Neuronal stem cell (in vitro differentiated cells): ENCODE data around the gene SLC25A6.

Experiments used
- DNase-seq: peaks from one replicate; pipeline ENCODE4 v3.0.0-alpha.2; 2013; ENCODE audit warnings: low spot score
- H2AFZ ChIP-seq: one replicate; pipeline ENCODE4 v1.6.1; 2013; ENCODE audit warnings: mild to moderate bottlenecking, low read length, inconsistent platforms
- H2AK5ac ChIP-seq: 2 replicates; pipeline ENCODE4 v1.6.1; 2013; ENCODE audit warnings: low read depth, mild to moderate bottlenecking, inconsistent platforms, low read length, moderate library complexity, mixed read lengths
- H2BK120ac ChIP-seq: 2 replicates; pipeline ENCODE4 v1.6.1; 2013; ENCODE audit warnings: low read depth, mild to moderate bottlenecking, inconsistent platforms, low read length, moderate library complexity, mixed read lengths
- H2BK12ac ChIP-seq: one replicate; pipeline ENCODE4 v1.6.1; 2013; ENCODE audit warnings: low read length, inconsistent platforms
- H2BK15ac ChIP-seq: 2 replicates; pipeline ENCODE4 v1.6.1; 2013; ENCODE audit warnings: mild to moderate bottlenecking, low read length, inconsistent platforms, mixed read lengths
- H2BK5ac ChIP-seq: one replicate; pipeline ENCODE4 v1.6.1; 2013; ENCODE audit warnings: inconsistent platforms, mild to moderate bottlenecking, low read length, moderate library complexity
- H3K14ac ChIP-seq: one replicate; pipeline ENCODE4 v1.6.1; 2013; ENCODE audit warnings: low read length, inconsistent platforms
- H3K18ac ChIP-seq: 2 replicates; pipeline ENCODE4 v1.6.1; 2013; ENCODE audit warnings: low read length, inconsistent platforms
- H3K23ac ChIP-seq: 2 replicates; pipeline ENCODE4 v1.6.1; 2013; ENCODE audit warnings: low read depth, mild to moderate bottlenecking, mixed read lengths, low read length, inconsistent platforms; ENCODE audit not compliant: poor library complexity
- H3K27ac ChIP-seq: replicated peaks from 3 replicates; pipeline ENCODE4 v1.5.1; 2013; ENCODE audit warnings: low read length, inconsistent platforms
- H3K27me3 ChIP-seq, 3 experiments: 2 replicates each; pipeline ENCODE4 v1.6.1; 2013; ENCODE audit warnings: low read length in 3 of 3, mild to moderate bottlenecking in 2 of 3, inconsistent platforms in 1 of 3, low read depth in 1 of 3, mixed read lengths in 1 of 3, moderate library complexity in 1 of 3; ENCODE audit not compliant: control insufficient read depth in 3 of 3, insufficient read depth in 3 of 3
- H3K36me3 ChIP-seq, 2 donors: replicated peaks in 1 of 2; 2 replicates each; pipeline ENCODE4 v1.6.1; 2013; ENCODE audit warnings: low read length in 2 of 2; ENCODE audit not compliant: control insufficient read depth in 2 of 2, insufficient read depth in 2 of 2
- H3K4ac ChIP-seq: 2 replicates; pipeline ENCODE4 v1.6.1; 2013; ENCODE audit warnings: inconsistent platforms, mild to moderate bottlenecking, low read length, moderate library complexity
- H3K4me1 ChIP-seq, 2 donors: 1 replicate in 1 of 2; 2 replicates in 1 of 2; pipeline ENCODE4 v1.6.1; 2013; ENCODE audit warnings: low read length in 2 of 2, low read depth in 1 of 2; ENCODE audit not compliant: control insufficient read depth in 2 of 2, insufficient read depth in 1 of 2
- H3K4me2 ChIP-seq: one replicate; pipeline ENCODE4 v1.6.1; 2013; ENCODE audit warnings: mild to moderate bottlenecking, low read length, inconsistent platforms; ENCODE audit not compliant: insufficient read depth, poor library complexity, severe bottlenecking
- H3K4me3 ChIP-seq, 2 donors: 2 replicates each; pipeline ENCODE4 v1.5.1; 2013; ENCODE audit warnings: low read length in 2 of 2, mild to moderate bottlenecking in 2 of 2, inconsistent platforms in 1 of 2, moderate library complexity in 1 of 2
- H3K79me1 ChIP-seq: one replicate; pipeline ENCODE4 v1.6.1; 2013; ENCODE audit warnings: low read depth, mild to moderate bottlenecking, inconsistent platforms, low read length, moderate library complexity
- H3K9ac ChIP-seq: one replicate; pipeline ENCODE4 v1.6.1; 2013; ENCODE audit warnings: mild to moderate bottlenecking, low read depth, low read length, inconsistent platforms; ENCODE audit not compliant: poor library complexity
- H3K9me3 ChIP-seq, 2 donors: replicated peaks in 1 of 2; 2 replicates each; pipeline versions ENCODE3 to v1.6.1; 2013; ENCODE audit warnings: low read length in 2 of 2, mild to moderate bottlenecking in 2 of 2, inconsistent platforms in 1 of 2, low read depth in 1 of 2, mixed read lengths in 1 of 2, moderate library complexity in 1 of 2; ENCODE audit not compliant: control insufficient read depth in 2 of 2, insufficient read depth in 1 of 2
- H4K8ac ChIP-seq: one replicate; pipeline ENCODE4 v1.6.1; 2013; ENCODE audit warnings: low read depth, mild to moderate bottlenecking, inconsistent platforms, low read length, moderate library complexity
- H4K91ac ChIP-seq: one replicate; pipeline ENCODE4 v1.6.1; 2013; ENCODE audit warnings: low read length, low read depth, mild to moderate bottlenecking, inconsistent platforms; ENCODE audit not compliant: poor library complexity
- WGBS, 2 donors: extraction: QIAGEN DNeasy Blood & Tissue Kit; methylation state at CpG; one replicate each; pipeline ENCODE4 v1.1.7; 2013; ENCODE audit warnings: missing lambda C conversion rate in 2 of 2, mixed read lengths in 1 of 2; ENCODE audit not compliant: insufficient read length in 2 of 2, insufficient replicate concordance in 1 of 2; ENCODE audit errors: extremely low coverage in 2 of 2; 5-methylcytosine and 5-hydroxymethylcytosine counted together

The SLC25A6 gene

GRCh38 chrX:1341545-1342184 lies 50.2 kb downstream of the SLC25A6 start:
- Histone ChIP-seq H3K23ac (peak overlapping the region; percentile 80), H4K8ac (peak overlapping the region; percentile 20), H3K27me3 (no peaks in the 10 kb centered on the region), H3K4ac (no peak overlapping the region), H3K18ac (no peak overlapping the region), H2AFZ (no peak overlapping the region), H2BK120ac (no peak overlapping the region), H3K27ac (no peak overlapping the region), H3K9me3 (peaks cover 6 to 9% of the 10 kb centered on the region in 2 donors), H3K9ac (no peak overlapping the region), H2AK5ac (no peak overlapping the region), H3K14ac (peak overlapping the region; percentile 40), H2BK5ac (no peak overlapping the region), H3K79me1 (no peaks in the 10 kb centered on the region), H3K4me1 (no peaks in the 10 kb centered on the region), H3K4me2 (no peak overlapping the region), H3K36me3 (peaks cover 6 to 7% of the 10 kb centered on the region in 2 donors), H4K91ac (no peak overlapping the region), H2BK15ac (no peak overlapping the region), H3K4me3 (peak overlapping the region in 1 of 2 donors; percentile 0), H2BK12ac (no peak overlapping the region)
- no peak for DNase-seq
- no CpG with 5 or more reads among the region's 22 CpGs for WGBS, 2 donors

- H3K9me3 ChIP-seq: peaks cover 6 to 9% of the 10 kb centered on the region in 2 donors
- H3K4ac ChIP-seq: no peak overlapping the region
- no peaks in the 10 kb centered on the region for H3K4me1 ChIP-seq
- no peak overlapping the region for H3K18ac ChIP-seq
- H3K4me3 ChIP-seq: no peak overlapping the region
- no peak for DNase-seq
- H2BK5ac ChIP-seq: no peak overlapping the region
- H2AFZ ChIP-seq: peak overlapping the region; percentile 58
- no CpG with 5 or more reads among the region's 18 CpGs for WGBS, 2 donors
- H3K4me2 ChIP-seq: no peak overlapping the region
- peaks cover 6 to 7% of the 10 kb centered on the region in 2 donors for H3K36me3 ChIP-seq
- no peak overlapping the region for H2BK12ac ChIP-seq
- no peak overlapping the region for H3K23ac ChIP-seq
- H3K9ac ChIP-seq: no peak overlapping the region
- H2BK120ac ChIP-seq: no peak overlapping the region
- H4K91ac ChIP-seq: no peak overlapping the region
- no peak overlapping the region for H3K27ac ChIP-seq
- H3K27me3 ChIP-seq: no peaks in the 10 kb centered on the region
- H2AK5ac ChIP-seq: no peak overlapping the region
- H4K8ac ChIP-seq: no peak overlapping the region
- no peak overlapping the region for H2BK15ac ChIP-seq
- no peaks in the 10 kb centered on the region for H3K79me1 ChIP-seq
- no peak overlapping the region for H3K14ac ChIP-seq
These were observed 54.7 kb downstream of the SLC25A6 start for GRCh38 chrX:1336948-1337779.

- H3K36me3 ChIP-seq: peaks cover 5 to 6% of the 10 kb centered on the region in 2 donors
- H2BK12ac ChIP-seq: no peak within 1 kb of the TSS
- H2BK5ac ChIP-seq: no peak within 1 kb of the TSS
- H3K79me1 ChIP-seq: no peaks in the 10 kb centered on the region
- H4K8ac ChIP-seq: no peak within 1 kb of the TSS
- H2BK15ac ChIP-seq: no peak within 1 kb of the TSS
- peaks cover 3 to 6% of the 10 kb centered on the region in 2 donors for H3K9me3 ChIP-seq
- H2BK120ac ChIP-seq: no peak within 1 kb of the TSS
- H3K4me1 ChIP-seq: no peaks in the 10 kb centered on the region
- WGBS, 2 donors: no CpG with 5 or more reads among the region's 14 CpGs
- no peak within 1 kb of the TSS for H3K27ac ChIP-seq
- H3K18ac ChIP-seq: no peak within 1 kb of the TSS
- H3K27me3 ChIP-seq: no peaks in the 10 kb centered on the region
- H3K4me3 ChIP-seq: no peak within 1 kb of the TSS
- H3K9ac ChIP-seq: no peak within 1 kb of the TSS
- no peak within 1 kb of the TSS for H3K4me2 ChIP-seq
- H3K14ac ChIP-seq: no peak within 1 kb of the TSS
- no peak within 1 kb of the TSS for H4K91ac ChIP-seq
- no peak within 1 kb of the TSS for H3K4ac ChIP-seq
- H2AK5ac ChIP-seq: no peak within 1 kb of the TSS
- no peak within 1 kb of the TSS for H3K23ac ChIP-seq
- DNase-seq: no peak
- peak within 1 kb of the TSS; percentile 58 for H2AFZ ChIP-seq
These were observed 55.5 kb downstream of the SLC25A6 start, which contains the start of gene IL3RA for GRCh38 chrX:1336331-1336943. TSS of gene IL3RA (plus strand) at chrX:1336785. CDS start at chrX:1341766, 4,981 bp downstream.
